Naive B cell (primary cell): Measurements from ENCODE around the gene KCNMB4. TPM values are rescaled to one million over a fixed set of nuclear protein-coding genes. Genes with fewer than 3 reads are reported as not detected.

Source experiments
- ATAC-seq, 2 donors: fragments of 150-1000 bp; cut with Tn5 transposase; 2 replicates each; pipeline ENCODE4 v1.10.0; 2021; ENCODE audit warnings: low read depth in 2 of 2, mild to moderate bottlenecking in 2 of 2, moderate library complexity in 2 of 2
- DNase-seq: peaks from one replicate; pipeline ENCODE4 v3.0.0; 2022
- H3K27ac Mint-ChIP-seq, 6 donors: one replicate each; pipeline ENCODE4 v1.8.0; 2020 to 2022; ENCODE audit warnings: mild to moderate bottlenecking in 6 of 6, mixed read lengths in 6 of 6, moderate library complexity in 5 of 6, inconsistent platforms in 2 of 6
- H3K27me3 Mint-ChIP-seq, 3 donors: one replicate each; pipeline ENCODE4 v1.8.0; 2021 to 2022; ENCODE audit warnings: mixed read lengths in 3 of 3, mild to moderate bottlenecking in 1 of 3
- H3K36me3 Mint-ChIP-seq, 2 donors: one replicate each; pipeline ENCODE4 v1.8.0; 2020 to 2022; ENCODE audit warnings: mixed read lengths in 2 of 2, inconsistent platforms in 1 of 2, mild to moderate bottlenecking in 1 of 2
- H3K4me1 Mint-ChIP-seq, 3 donors: one replicate each; pipeline ENCODE4 v1.8.0; 2020 to 2022; ENCODE audit warnings: mixed read lengths in 3 of 3, inconsistent platforms in 1 of 3, mild to moderate bottlenecking in 1 of 3, moderate library complexity in 1 of 3
- H3K4me3 Mint-ChIP-seq, 8 donors: one replicate each; pipeline ENCODE4 v1.8.0; 2020 to 2022; ENCODE audit warnings: mild to moderate bottlenecking in 8 of 8, mixed read lengths in 8 of 8, moderate library complexity in 8 of 8, inconsistent platforms in 2 of 8
- H3K9me3 Mint-ChIP-seq, 7 donors: one replicate each; pipeline ENCODE4 v1.8.0; 2020 to 2022; ENCODE audit warnings: mixed read lengths in 7 of 7, mild to moderate bottlenecking in 5 of 7, inconsistent platforms in 2 of 7, moderate library complexity in 1 of 7
- polyA plus RNA-seq, 6 donors: library from polyadenylated mRNA; unstranded; fragments of 300-500 nt; fragmentation: Illumina TruSeq; gene quantifications; one replicate each; pipeline ENCODE4 v1.2.3, GENCODE V29; 2021; ENCODE audit warnings: low read depth in 6 of 6

KCNMB4 gene
- polyA plus RNA-seq, 6 donors from 2014 or later: 0.44 to 1.7 (median 0.75) TPM

DNA sequence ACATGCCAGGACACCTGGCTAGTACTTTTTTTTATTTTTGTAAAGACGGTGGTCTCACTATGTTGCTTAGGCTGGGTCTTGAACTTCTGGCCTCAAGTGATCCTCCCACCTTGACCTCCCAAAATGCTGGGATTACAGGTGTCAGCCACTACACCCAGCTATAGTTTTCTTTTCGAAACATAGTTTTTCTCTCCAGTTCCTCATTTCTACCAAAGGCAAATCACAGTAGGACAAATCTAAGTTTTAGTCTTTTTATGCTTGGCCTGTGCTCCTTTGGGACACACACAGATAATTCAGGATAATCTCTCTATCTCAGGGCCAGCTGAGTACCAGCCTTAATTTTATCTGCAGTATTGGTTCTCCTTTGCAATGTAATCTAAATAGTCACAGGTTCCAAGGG lies 100.7 kb downstream of the KCNMB4 start:
- DNase-seq: no peak
- no peaks in the 10 kb centered on the region for H3K4me1 Mint-ChIP-seq
- no peak overlapping the region for H3K27ac Mint-ChIP-seq
- peaks cover 4 to 22% (median 14%) of the 10 kb centered on the region in 7 donors for H3K9me3 Mint-ChIP-seq
- peaks cover 6 to 20% of the 10 kb centered on the region in 2 donors for H3K36me3 Mint-ChIP-seq
- H3K4me3 Mint-ChIP-seq: no peak overlapping the region
- no peak for ATAC-seq
- H3K27me3 Mint-ChIP-seq: peaks cover 0 to 10% (median 4%) of the 10 kb centered on the region in 3 donors

- Mint-ChIP-seq H3K4me3 (no peak overlapping the region), H3K27ac (no peak overlapping the region), H3K27me3 (peaks cover 3 to 10% (median 4%) of the 10 kb centered on the region in 3 donors), H3K4me1 (no peaks in the 10 kb centered on the region), H3K36me3 (peaks cover 6 to 20% of the 10 kb centered on the region in 2 donors), H3K9me3 (peaks cover 4 to 22% (median 14%) of the 10 kb centered on the region in 7 donors)
- no peak for ATAC-seq
- DNase-seq: no peak
Observed at GRCh38 chr12:70467476-70467875, 101.4 kb downstream of the KCNMB4 start.

- H3K4me3 Mint-ChIP-seq: peak overlapping the region in 2 of 8 donors; percentile 38 to 66
- H3K27ac Mint-ChIP-seq: peak overlapping the region in 3 of 6 donors; percentile 5 to 82 (median 78)
- peaks cover 4 to 22% (median 14%) of the 10 kb centered on the region in 7 donors for H3K9me3 Mint-ChIP-seq
- DNase-seq (no peak), ATAC-seq (no peak)
- H3K27me3 Mint-ChIP-seq: peaks cover 4 to 10% (median 9%) of the 10 kb centered on the region in 3 donors
- no peaks in the 10 kb centered on the region for H3K4me1 Mint-ChIP-seq
- H3K36me3 Mint-ChIP-seq: peaks cover 6 to 20% of the 10 kb centered on the region in 2 donors
Observed at GRCh38 chr12:70467918-70468733, 102.0 kb downstream of the KCNMB4 start.

- Mint-ChIP-seq H3K27ac (peak overlapping the region in 1 of 6 donors; percentile 5), H3K4me3 (peak overlapping the region in 3 of 8 donors; percentile 36 to 66 (median 45))
- DNase-seq: no peak
Observed at GRCh38 chr12:70468741-70469140, 102.7 kb downstream of the KCNMB4 start.

DNA sequence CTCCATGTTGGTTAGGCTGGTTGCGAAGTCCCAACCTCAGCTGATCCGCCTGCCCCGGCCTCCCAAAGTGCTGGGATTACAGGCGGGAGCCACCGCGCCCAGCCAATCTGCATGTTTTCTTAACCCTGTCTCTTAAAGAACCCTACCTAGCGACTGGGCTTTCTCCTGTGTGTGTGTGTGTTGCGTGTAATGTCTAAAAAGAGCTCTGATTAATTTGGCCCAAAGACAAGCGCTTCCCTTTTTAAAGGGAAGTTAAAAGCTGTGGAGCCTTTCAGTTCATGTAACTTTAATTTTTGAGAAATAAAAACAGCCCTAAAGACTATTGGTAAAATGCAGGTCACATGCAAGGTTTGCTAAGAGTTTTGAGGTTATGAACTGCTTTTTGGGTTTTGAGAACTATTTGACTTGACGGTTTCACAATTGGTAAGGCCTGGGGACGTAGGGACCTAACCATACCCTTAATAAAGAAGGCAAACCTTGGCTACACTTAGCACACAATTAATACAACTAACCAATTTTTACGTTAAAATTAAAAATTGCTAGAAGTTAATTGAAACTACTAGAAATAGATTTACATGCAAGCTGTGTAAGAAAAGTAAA lies 103.2 kb downstream of the KCNMB4 start:
- Mint-ChIP-seq H3K4me1 (no peaks in the 10 kb centered on the region), H3K9me3 (peaks cover 2 to 13% (median 5%) of the 10 kb centered on the region in 7 donors), H3K4me3 (peak overlapping the region in 2 of 8 donors; percentile 45 to 60), H3K27ac (peak overlapping the region in 2 of 6 donors; percentile 5 to 36), H3K36me3 (peaks cover 4 to 16% of the 10 kb centered on the region in 2 donors), H3K27me3 (peaks cover 4 to 13% (median 10%) of the 10 kb centered on the region in 3 donors)
- DNase-seq (no peak), ATAC-seq (no peak)

More at GRCh38 chr12:70468741-70469140, 102.7 kb downstream of the KCNMB4 start:
- H3K36me3 Mint-ChIP-seq: peaks cover 6 to 20% of the 10 kb centered on the region in 2 donors
- ATAC-seq: no peak
- H3K4me1 Mint-ChIP-seq: no peaks in the 10 kb centered on the region
- peaks cover 4 to 13% (median 10%) of the 10 kb centered on the region in 3 donors for H3K27me3 Mint-ChIP-seq
- H3K9me3 Mint-ChIP-seq: peaks cover 4 to 16% (median 9%) of the 10 kb centered on the region in 7 donors

GRCh38 chr12:70482764-70483163 lies 116.7 kb downstream of the KCNMB4 start:
- Mint-ChIP-seq H3K27ac (no peak overlapping the region), H3K4me1 (peaks cover 0 to 30% (median 23%) of the 10 kb centered on the region in 3 donors), H3K4me3 (no peak overlapping the region), H3K27me3 (peaks cover 0 to 18% (median 6%) of the 10 kb centered on the region in 3 donors), H3K36me3 (no peaks in the 10 kb centered on the region), H3K9me3 (peaks cover 0 to 2% (median 0%) of the 10 kb centered on the region in 7 donors)
- DNase-seq (no peak), ATAC-seq (peak; percentile 35 to 43)

Other genes starting within 250 kb of the KCNMB4 start
- 100 to 1,000 TPM in 5 of 6 donors, 10 to 100 TPM in 1; 95.9 to 133 (median 114) TPM for gene CNOT2, start 122.9 kb upstream of the KCNMB4 start, polyA plus RNA-seq